ENCODE data around the gene FRMD6. TPM values are rescaled to one million over a fixed set of nuclear protein-coding genes. Genes with fewer than 3 reads are reported as not detected.
A peak's percentile ranks its signal among the peaks of the same experiment; 100 is the strongest.

The FRMD6 gene
- total and polyA plus RNA-seq, 10 of the 15 experiments (the other 5 are each of a cell fraction or from before 2014, with no cell fraction given), result 0.86 to 7.8 (median 3.3) TPM

GRCh38 chr14:51626788-51627187, 24.9 kb upstream of the FRMD6 start:
- RAD21 ChIA-PET (ENCODE audit: unreplicated experiment), result no interaction called here
- TF ChIP-seq ZNF384 (IDR thresholded peaks at IDR 0.05; ENCODE audit: borderline replicate concordance, low read depth, low read length) (no peak), CREM (IDR thresholded peaks at IDR 0.05; ENCODE audit: low read depth) (no peak), KAT2A (conservative IDR thresholded peaks at IDR 0.05; ENCODE audit: control insufficient read depth, low read depth, low read length) (no peak), HDAC2 (IDR thresholded peaks at IDR 0.05) (no peak), ATF3 (IDR thresholded peaks at IDR 0.05; ENCODE audit: borderline replicate concordance, extremely low read depth, low read depth, low read length) (no peak), FOXK2 (IDR thresholded peaks at IDR 0.05) (no peak), BCL3 (IDR thresholded peaks at IDR 0.05; ENCODE audit: borderline replicate concordance, insufficient read depth, low read depth, low read length, poor library complexity, severe bottlenecking) (no peak), IKZF2 (IDR thresholded peaks at IDR 0.05) (no peak), CEBPB (IDR thresholded peaks at IDR 0.05; ENCODE audit: borderline replicate concordance in 1 of 2, low read depth in 2 of 2, low read length in 2 of 2) (no peak), HDAC6 (IDR thresholded peaks at IDR 0.05; ENCODE audit: unreplicated experiment) (no peak), MLLT1 (IDR thresholded peaks at IDR 0.05) (no peak), NBN (IDR thresholded peaks at IDR 0.05) (no peak)
- no peaks in the 10 kb centered on the region for H4K20me1 ChIP-seq (ENCODE audit: control insufficient read depth, insufficient read depth)
- no peak overlapping the region for H3K9ac ChIP-seq (ENCODE audit: control insufficient read depth, insufficient read depth, low read length)
- H3K4me1 ChIP-seq (ENCODE audit: control insufficient read depth, insufficient read depth, low read length), result peaks cover 20% of the 10 kb centered on the region
- H3K4me2 ChIP-seq (ENCODE audit: control insufficient read depth, insufficient read depth), result peak overlapping the region; percentile 22; the same call in 1 of the 2 replicates
- H3K27ac ChIP-seq (ENCODE audit: control insufficient read depth, insufficient read depth), result no peak overlapping the region
- no peaks in the 10 kb centered on the region for H3K79me2 ChIP-seq (ENCODE audit: control insufficient read depth, insufficient read depth, low read length)
- no peaks in the 10 kb centered on the region; the same call in 2 of the 3 replicates for H3K9me3 ChIP-seq (replicated peaks; ENCODE audit: control insufficient read depth, insufficient read depth, low read length)
- ATAC-seq, result no peak
- CTCF ChIA-PET, result no interaction called here
- BruUV-seq (replicated peaks), result no TSS peak
- 28% methylated on average over 1 of the region's 1 CpG for WGBS (ENCODE audit: insufficient coverage, insufficient replicate concordance, low lambda C conversion rate, missing lambda C conversion rate)
- peak overlapping the region; percentile 58 for H2AFZ ChIP-seq (ENCODE audit: control insufficient read depth, low read depth, low read length)
- FAIRE-seq, result no peak
- intact Hi-C loops (cut with micrococcal nuclease; ENCODE audit: unreplicated experiment), result no loop called here
- SMC1A ChIA-PET (ENCODE audit: uncharacterized antibody, unreplicated experiment), result no interaction called here
- no peak for DNase-seq (ENCODE audit: low read depth, low spot score)
- H3K4me3 ChIP-seq, result no peak overlapping the region
- in situ Hi-C loops (cut with MboI), result no loop called here
- POLR2A ChIA-PET, result no interaction called here
- H3K36me3 ChIP-seq (ENCODE audit: control insufficient read depth in 2 of 2, insufficient read depth in 2 of 2, low read length in 1 of 2), result no peaks in the 10 kb centered on the region
- H3K27me3 ChIP-seq (replicated peaks in 1 of 2; ENCODE audit: control insufficient read depth in 2 of 2, insufficient read depth in 2 of 2, low read length in 1 of 2), result no peaks in the 10 kb centered on the region
